ENCODE data around the gene SHH. TPM values are rescaled to one million over a fixed set of nuclear protein-coding genes. Genes with fewer than 3 reads are reported as not detected.
A peak's percentile ranks its signal among the peaks of the same experiment; 100 is the strongest.

SHH gene
- polyA plus RNA-seq, 3 donors = not detected

DNA sequence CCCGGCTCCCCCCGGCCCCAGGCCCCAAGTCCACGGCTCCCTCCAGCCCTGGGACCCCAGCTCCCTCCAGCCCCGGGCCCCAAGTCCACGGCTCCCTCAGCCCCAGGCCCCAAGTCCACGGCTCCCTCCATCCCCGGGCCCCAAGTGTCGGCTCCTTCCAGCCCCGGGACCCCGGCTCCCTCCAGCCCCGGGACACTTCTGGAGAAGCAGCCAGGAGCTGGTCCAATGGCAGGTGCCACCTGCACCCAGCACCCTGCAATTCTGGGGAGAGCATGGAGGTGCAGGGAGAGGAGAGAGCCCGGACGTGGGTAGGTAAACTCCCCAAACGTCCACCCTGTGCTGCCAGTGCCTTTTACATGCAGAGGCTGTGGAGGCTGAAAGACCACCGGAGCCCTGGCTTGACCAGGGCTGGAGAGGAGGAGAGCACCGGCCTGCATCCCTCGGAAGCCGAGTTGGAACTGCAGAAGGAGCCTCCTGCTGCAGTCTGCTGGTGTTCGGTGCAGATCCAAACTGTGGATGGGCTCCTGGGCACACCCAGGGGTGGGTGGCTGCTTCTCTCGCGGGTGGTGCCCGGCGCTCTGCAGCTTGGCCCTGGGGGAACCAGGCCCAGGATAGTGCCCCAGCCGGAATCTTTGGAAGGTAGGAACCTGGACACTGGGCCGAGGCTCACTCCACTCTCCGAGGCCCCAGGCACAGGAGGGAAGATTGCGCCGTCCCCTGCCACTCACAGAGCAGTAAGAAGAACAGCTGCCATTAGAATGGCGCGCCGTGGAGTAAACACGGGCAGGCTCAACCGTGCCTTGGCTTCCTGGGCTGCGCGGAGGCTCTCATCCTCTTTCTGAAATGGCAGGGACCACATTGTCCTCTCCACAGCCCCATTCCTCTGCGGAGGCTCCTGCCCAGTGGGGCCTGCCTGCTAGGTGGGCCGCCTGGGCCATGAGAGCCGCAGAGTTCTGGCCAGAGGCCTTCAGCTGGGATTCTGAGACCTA, 14.7 kb downstream of the SHH start:
- Histone ChIP-seq H4K20me1 (ENCODE audit: insufficient read depth, low read length) (no peaks in the 10 kb centered on the region), H3K27ac (ENCODE audit: low read depth in 1 of 2, low read length in 2 of 2) (no peak overlapping the region), H3K9me3 (replicated peaks in 1 of 2; ENCODE audit: control insufficient read depth in 1 of 2, insufficient read depth in 1 of 2, low read length in 2 of 2) (no peaks in the 10 kb centered on the region), H3K4me2 (replicated peaks; ENCODE audit: extremely low read depth, low read length, poor library complexity, severe bottlenecking) (no peak overlapping the region), H3K9ac (ENCODE audit: insufficient read depth, low read length, poor library complexity, severe bottlenecking) (no peak overlapping the region), H3K4me1 (ENCODE audit: control insufficient read depth in 1 of 2, insufficient read depth in 2 of 2, low read length in 2 of 2) (peaks cover 10 to 12% of the 10 kb centered on the region in 2 donors), H3K27me3 (ENCODE audit: control insufficient read depth in 2 of 2, insufficient read depth in 2 of 2, low read length in 2 of 2) (peaks cover 22 to 57% of the 10 kb centered on the region in 2 donors), H3K79me2 (ENCODE audit: insufficient read depth, low read length) (no peaks in the 10 kb centered on the region), H3K36me3 (replicated peaks in 1 of 2; ENCODE audit: control insufficient read depth in 1 of 2, insufficient read depth in 2 of 2, low read length in 2 of 2) (no peaks in the 10 kb centered on the region), H2AFZ (ENCODE audit: insufficient read depth, low read depth, low read length, poor library complexity, severe bottlenecking) (no peak overlapping the region), H3K4me3 (replicated peaks in 1 of 3; ENCODE audit: low read depth in 2 of 3, low read length in 3 of 3) (no peak overlapping the region)
- peak overlapping the region in 1 of 2 donors; percentile 17 for H3K4me3 Mint-ChIP-seq
- TF ChIP-seq, protein P1, sequence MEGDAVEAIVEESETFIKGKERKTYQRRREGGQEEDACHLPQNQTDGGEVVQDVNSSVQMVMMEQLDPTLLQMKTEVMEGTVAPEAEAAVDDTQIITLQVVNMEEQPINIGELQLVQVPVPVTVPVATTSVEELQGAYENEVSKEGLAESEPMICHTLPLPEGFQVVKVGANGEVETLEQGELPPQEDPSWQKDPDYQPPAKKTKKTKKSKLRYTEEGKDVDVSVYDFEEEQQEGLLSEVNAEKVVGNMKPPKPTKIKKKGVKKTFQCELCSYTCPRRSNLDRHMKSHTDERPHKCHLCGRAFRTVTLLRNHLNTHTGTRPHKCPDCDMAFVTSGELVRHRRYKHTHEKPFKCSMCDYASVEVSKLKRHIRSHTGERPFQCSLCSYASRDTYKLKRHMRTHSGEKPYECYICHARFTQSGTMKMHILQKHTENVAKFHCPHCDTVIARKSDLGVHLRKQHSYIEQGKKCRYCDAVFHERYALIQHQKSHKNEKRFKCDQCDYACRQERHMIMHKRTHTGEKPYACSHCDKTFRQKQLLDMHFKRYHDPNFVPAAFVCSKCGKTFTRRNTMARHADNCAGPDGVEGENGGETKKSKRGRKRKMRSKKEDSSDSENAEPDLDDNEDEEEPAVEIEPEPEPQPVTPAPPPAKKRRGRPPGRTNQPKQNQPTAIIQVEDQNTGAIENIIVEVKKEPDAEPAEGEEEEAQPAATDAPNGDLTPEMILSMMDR (IDR thresholded peaks at IDR 0.05) = peak; percentile 26
- H3K36me3 Mint-ChIP-seq = peaks cover 0 to 2% of the 10 kb centered on the region in 2 donors
- peaks cover 11% of the 10 kb centered on the region for H3K4me1 Mint-ChIP-seq
- DNase-seq = no peak
- H3K27ac Mint-ChIP-seq = no peak overlapping the region
- intact Hi-C loops (cut with micrococcal nuclease) = loop anchor here (10.0 kb wide), 4 partner anchors 677 to 1457 kb away; no protein-coding TSS in a partner anchor
- peaks cover 43 to 65% (median 49%) of the 10 kb centered on the region in 3 donors for H3K27me3 Mint-ChIP-seq (ENCODE audit: low read depth in 3 of 3)
- WGBS (ENCODE audit: insufficient coverage) = 82% methylated on average over 27 of the region's 38 CpGs
- peaks cover 0 to 13% (median 0%) of the 10 kb centered on the region in 7 donors for H3K9me3 Mint-ChIP-seq

DNA sequence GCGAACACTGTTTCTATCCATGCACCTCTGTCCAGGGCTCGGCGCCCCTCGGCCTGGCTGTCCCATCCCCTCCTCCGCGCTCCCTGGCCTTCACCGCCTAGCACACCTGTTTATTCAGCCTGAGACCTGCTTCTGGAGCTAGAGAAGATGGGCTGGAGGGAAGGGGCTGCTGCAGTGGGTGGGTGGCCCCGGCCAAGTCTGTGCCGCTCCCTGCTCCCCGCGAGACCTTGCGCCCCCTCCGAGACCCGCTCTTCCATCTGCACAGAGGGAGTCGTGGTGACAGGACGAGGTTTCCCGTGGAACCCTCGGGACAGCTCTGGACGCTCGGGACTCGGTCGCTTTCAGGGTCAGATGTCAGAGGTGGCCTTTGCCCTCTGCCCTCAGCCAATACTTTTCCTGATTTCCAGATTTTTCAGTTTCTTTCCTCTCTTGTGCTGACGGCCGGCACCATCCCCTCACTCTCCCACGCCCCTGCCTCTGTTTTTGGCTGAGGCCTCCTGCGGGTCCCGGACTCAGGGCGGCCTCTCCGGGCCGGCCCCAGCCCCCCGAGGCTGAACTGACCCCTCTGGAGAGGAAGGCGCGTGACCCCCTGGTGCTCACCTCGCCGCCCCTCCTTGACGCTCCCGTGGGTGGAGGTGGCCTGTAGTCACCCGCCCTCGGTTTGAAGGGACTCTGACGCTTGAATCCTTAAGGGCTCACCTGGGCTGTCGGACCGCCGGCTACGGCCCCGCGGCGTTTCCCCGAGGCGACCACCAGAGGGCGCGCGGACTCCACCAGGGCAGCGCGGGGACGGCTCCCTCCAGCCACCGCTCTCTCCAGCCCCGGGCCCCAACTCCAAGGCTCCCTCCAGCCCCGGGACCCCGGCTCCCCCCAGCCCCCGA, 15.6 kb downstream of the SHH start:
- Histone ChIP-seq H2AFZ (ENCODE audit: insufficient read depth, low read depth, low read length, poor library complexity, severe bottlenecking) (no peak overlapping the region), H3K27ac (ENCODE audit: low read depth in 1 of 2, low read length in 2 of 2) (no peak overlapping the region), H3K4me3 (replicated peaks in 1 of 3; ENCODE audit: low read depth in 2 of 3, low read length in 3 of 3) (no peak overlapping the region), H3K36me3 (replicated peaks in 1 of 2; ENCODE audit: control insufficient read depth in 1 of 2, insufficient read depth in 2 of 2, low read length in 2 of 2) (no peaks in the 10 kb centered on the region), H3K9me3 (replicated peaks in 1 of 2; ENCODE audit: control insufficient read depth in 1 of 2, insufficient read depth in 1 of 2, low read length in 2 of 2) (no peaks in the 10 kb centered on the region), H4K20me1 (ENCODE audit: insufficient read depth, low read length) (no peaks in the 10 kb centered on the region), H3K4me1 (ENCODE audit: control insufficient read depth in 1 of 2, insufficient read depth in 2 of 2, low read length in 2 of 2) (peaks cover 10 to 12% of the 10 kb centered on the region in 2 donors), H3K27me3 (ENCODE audit: control insufficient read depth in 2 of 2, insufficient read depth in 2 of 2, low read length in 2 of 2) (peaks cover 14 to 48% of the 10 kb centered on the region in 2 donors), H3K4me2 (replicated peaks; ENCODE audit: extremely low read depth, low read length, poor library complexity, severe bottlenecking) (no peak overlapping the region), H3K9ac (ENCODE audit: insufficient read depth, low read length, poor library complexity, severe bottlenecking) (no peak overlapping the region), H3K79me2 (ENCODE audit: insufficient read depth, low read length) (no peaks in the 10 kb centered on the region)
- WGBS (ENCODE audit: insufficient coverage) = 33% methylated on average over 50 of the region's 60 CpGs
- Mint-ChIP-seq H3K4me3 (peak overlapping the region in 1 of 2 donors; percentile 28), H3K4me1 (peaks cover 11% of the 10 kb centered on the region), H3K9me3 (peaks cover 0 to 13% (median 0%) of the 10 kb centered on the region in 7 donors), H3K27ac (no peak overlapping the region), H3K27me3 (ENCODE audit: low read depth in 3 of 3) (peaks cover 36 to 60% (median 43%) of the 10 kb centered on the region in 3 donors), H3K36me3 (peaks cover 0 to 2% of the 10 kb centered on the region in 2 donors)
- intact Hi-C loops (cut with micrococcal nuclease) = loop anchor here (10.0 kb wide), 4 partner anchors 678 to 1458 kb away; no protein-coding TSS in a partner anchor
- TF ChIP-seq, protein P1 (IDR thresholded peaks at IDR 0.05) = peak; percentile 93
- DNase-seq = peak; percentile 16 to 53 (median 34)
